ENCODE measurements around the gene ANK2. TPM values are rescaled to one million over a fixed set of nuclear protein-coding genes. Genes with fewer than 3 reads are reported as not detected.

The ANK2 gene
- total RNA-seq, 2 donors from 2014 or later = 1.1 TPM; not detected in 1

DNA sequence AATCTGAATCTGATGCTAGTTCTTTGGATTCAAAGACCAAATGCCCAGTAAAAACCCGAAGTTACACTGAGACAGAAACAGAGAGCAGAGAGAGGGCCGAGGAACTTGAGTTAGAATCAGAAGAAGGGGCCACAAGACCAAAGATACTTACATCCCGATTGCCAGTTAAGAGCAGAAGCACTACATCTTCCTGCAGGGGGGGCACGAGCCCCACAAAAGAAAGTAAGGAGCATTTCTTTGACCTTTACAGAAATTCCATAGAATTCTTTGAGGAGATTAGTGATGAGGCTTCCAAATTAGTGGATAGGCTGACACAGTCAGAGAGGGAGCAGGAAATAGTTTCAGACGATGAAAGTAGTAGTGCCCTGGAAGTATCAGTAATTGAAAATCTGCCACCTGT lies 309.3 kb downstream of the ANK2 start:
- DNase-seq (ENCODE audit: low spot score) = no peak
- H3K27me3 Mint-ChIP-seq = peaks cover 15 to 36% of the 10 kb centered on the region in 2 donors
- peaks cover 25 to 31% of the 10 kb centered on the region in 2 donors for H3K4me1 Mint-ChIP-seq (ENCODE audit: low read depth in 2 of 2)
- H3K27ac Mint-ChIP-seq = no peak overlapping the region
- ATAC-seq = no peak
- no peak overlapping the region for H3K4me3 Mint-ChIP-seq
- peaks cover 20% of the 10 kb centered on the region for H3K9me3 Mint-ChIP-seq
- H3K36me3 Mint-ChIP-seq = peaks cover 13% of the 10 kb centered on the region

- Mint-ChIP-seq H3K27ac (no peak overlapping the region), H3K4me1 (ENCODE audit: low read depth in 2 of 2) (no peaks in the 10 kb centered on the region), H3K27me3 (peaks cover 10 to 12% of the 10 kb centered on the region in 2 donors), H3K9me3 (no peaks in the 10 kb centered on the region), H3K4me3 (no peak overlapping the region), H3K36me3 (no peaks in the 10 kb centered on the region)
- no peak for ATAC-seq
- no peak for DNase-seq (ENCODE audit: low spot score)
Observed at GRCh38 chr4:113365377-113365776, 315.9 kb downstream of the ANK2 start.

GRCh38 chr4:113368056-113368455 lies 318.6 kb downstream of the ANK2 start:
- Mint-ChIP-seq H3K4me3 (no peak overlapping the region), H3K4me1 (ENCODE audit: low read depth in 2 of 2) (no peaks in the 10 kb centered on the region), H3K9me3 (no peaks in the 10 kb centered on the region), H3K27me3 (peaks cover 8 to 9% of the 10 kb centered on the region in 2 donors), H3K27ac (no peak overlapping the region), H3K36me3 (no peaks in the 10 kb centered on the region)
- DNase-seq (ENCODE audit: low spot score) (no peak), ATAC-seq (no peak)

- no peak overlapping the region for H3K27ac Mint-ChIP-seq
- ATAC-seq = no peak
- H3K36me3 Mint-ChIP-seq = no peaks in the 10 kb centered on the region
- DNase-seq (ENCODE audit: low spot score) = no peak
- H3K4me1 Mint-ChIP-seq (ENCODE audit: low read depth in 2 of 2) = no peaks in the 10 kb centered on the region
- no peaks in the 10 kb centered on the region for H3K9me3 Mint-ChIP-seq
- no peak overlapping the region for H3K4me3 Mint-ChIP-seq
- peaks cover 11% of the 10 kb centered on the region in 2 donors for H3K27me3 Mint-ChIP-seq
Observed at GRCh38 chr4:113371111-113371510, 321.7 kb downstream of the ANK2 start.

DNA sequence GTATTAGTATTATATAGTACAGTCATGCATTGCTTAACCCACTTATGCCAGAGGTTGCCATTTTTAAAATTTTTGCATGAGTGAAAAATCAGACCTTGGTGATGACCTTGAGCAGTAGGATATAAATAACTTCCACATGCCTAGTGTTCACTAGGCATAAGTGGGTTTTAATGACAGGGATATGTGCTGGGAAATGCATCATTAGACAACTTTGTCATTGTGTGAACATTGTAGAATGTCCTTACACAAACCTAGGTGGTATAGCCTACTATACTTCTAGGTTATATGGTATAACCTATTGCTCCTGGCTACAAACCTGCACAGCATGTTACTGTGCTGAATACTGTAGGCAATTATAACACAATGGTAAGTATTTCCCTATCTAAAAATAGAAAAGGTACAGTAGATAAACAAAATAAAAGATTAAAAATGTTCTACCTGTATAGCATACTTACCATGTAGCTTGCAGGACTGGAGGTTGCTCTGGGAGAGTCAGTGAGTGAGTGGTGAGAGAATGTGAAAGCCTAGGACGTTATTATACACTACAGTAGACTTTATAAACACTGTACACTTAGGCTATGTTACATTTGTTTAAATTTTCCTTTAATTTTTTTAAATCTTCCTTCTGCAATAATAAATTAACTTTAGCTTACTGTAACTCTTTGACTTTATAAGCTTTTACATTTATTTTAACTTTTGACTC lies 326.7 kb downstream of the ANK2 start:
- no peak overlapping the region for H3K4me3 Mint-ChIP-seq
- peaks cover 5 to 29% of the 10 kb centered on the region in 2 donors for H3K27me3 Mint-ChIP-seq
- no peaks in the 10 kb centered on the region for H3K9me3 Mint-ChIP-seq
- H3K4me1 Mint-ChIP-seq (ENCODE audit: low read depth in 2 of 2) = no peaks in the 10 kb centered on the region
- no peak overlapping the region for H3K27ac Mint-ChIP-seq
- DNase-seq (ENCODE audit: low spot score) (no peak), ATAC-seq (no peak)
- H3K36me3 Mint-ChIP-seq = no peaks in the 10 kb centered on the region

- Mint-ChIP-seq H3K36me3 (no peaks in the 10 kb centered on the region), H3K4me1 (ENCODE audit: low read depth in 2 of 2) (no peaks in the 10 kb centered on the region), H3K27ac (no peak overlapping the region), H3K4me3 (no peak overlapping the region), H3K9me3 (no peaks in the 10 kb centered on the region), H3K27me3 (peaks cover 8 to 22% of the 10 kb centered on the region in 2 donors)
- no peak for ATAC-seq
- no peak for DNase-seq (ENCODE audit: low spot score)
Observed at GRCh38 chr4:113378836-113379235, 329.4 kb downstream of the ANK2 start.

GRCh38 chr4:113382704-113383103 lies 333.3 kb downstream of the ANK2 start:
- Mint-ChIP-seq H3K4me1 (ENCODE audit: low read depth in 2 of 2) (no peaks in the 10 kb centered on the region), H3K27ac (no peak overlapping the region), H3K9me3 (no peaks in the 10 kb centered on the region), H3K4me3 (no peak overlapping the region), H3K27me3 (peaks cover 21 to 30% of the 10 kb centered on the region in 2 donors), H3K36me3 (no peaks in the 10 kb centered on the region)
- ATAC-seq (no peak), DNase-seq (ENCODE audit: low spot score) (no peak)

DNA sequence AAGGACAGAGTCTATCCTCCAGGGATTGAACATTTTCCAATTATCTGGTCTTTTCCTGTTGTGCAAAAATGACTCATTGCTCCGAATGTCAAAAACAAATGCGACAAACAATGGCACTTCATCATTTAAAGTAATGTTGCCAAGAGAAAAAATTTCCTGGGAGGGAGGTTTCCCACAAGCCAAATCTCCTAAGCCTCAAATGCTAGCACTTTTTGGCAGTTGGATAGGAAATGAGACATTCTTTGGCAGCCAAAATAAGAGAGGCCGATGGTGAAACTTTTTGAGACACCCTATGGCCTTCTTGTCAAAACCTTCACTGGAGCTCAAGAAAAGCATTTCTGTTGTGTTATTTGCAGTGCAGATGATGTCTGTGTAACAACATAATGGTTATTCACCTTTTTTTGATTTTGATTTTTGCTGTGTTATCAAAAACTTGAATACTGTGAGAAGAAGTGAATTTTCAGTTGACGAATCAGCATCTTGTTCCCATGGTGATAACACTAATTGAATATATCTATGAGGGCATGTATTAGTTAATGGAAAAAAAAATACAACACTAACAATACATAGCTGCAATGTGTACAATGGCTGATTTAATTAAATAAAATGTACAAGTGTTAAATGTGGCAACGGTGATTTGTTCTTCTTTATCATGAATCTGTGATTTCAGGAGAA lies 333.8 kb downstream of the ANK2 start:
- H3K4me3 Mint-ChIP-seq = no peak overlapping the region
- DNase-seq (ENCODE audit: low spot score) (no peak), ATAC-seq (no peak)
- no peaks in the 10 kb centered on the region for H3K9me3 Mint-ChIP-seq
- no peak overlapping the region for H3K27ac Mint-ChIP-seq
- H3K36me3 Mint-ChIP-seq = no peaks in the 10 kb centered on the region
- H3K4me1 Mint-ChIP-seq (ENCODE audit: low read depth in 2 of 2) = no peaks in the 10 kb centered on the region
- H3K27me3 Mint-ChIP-seq = peaks cover 22 to 29% of the 10 kb centered on the region in 2 donors

DNA sequence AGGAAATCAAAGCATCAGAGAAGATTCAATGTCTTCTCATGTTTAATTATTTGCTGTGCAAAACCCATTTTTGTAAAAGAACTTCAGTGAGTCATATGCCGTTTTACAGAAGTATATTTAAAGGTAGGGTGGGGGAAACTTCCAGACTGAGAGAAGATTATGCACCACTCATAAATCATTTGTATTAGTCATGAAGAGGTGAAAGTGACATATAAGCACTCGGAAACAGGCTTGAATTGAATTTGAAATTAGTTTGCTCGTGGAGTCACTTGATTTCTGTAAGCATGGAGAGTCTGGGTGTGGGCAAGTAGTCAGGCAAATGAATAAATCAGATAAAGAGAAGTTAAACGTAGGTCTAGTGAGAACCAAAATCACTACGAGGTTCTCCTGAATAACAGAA lies 335.1 kb downstream of the ANK2 start:
- H3K27ac Mint-ChIP-seq = no peak overlapping the region
- DNase-seq (ENCODE audit: low spot score) = no peak
- no peaks in the 10 kb centered on the region for H3K36me3 Mint-ChIP-seq
- ATAC-seq = no peak
- no peaks in the 10 kb centered on the region for H3K4me1 Mint-ChIP-seq (ENCODE audit: low read depth in 2 of 2)
- no peak overlapping the region for H3K4me3 Mint-ChIP-seq
- H3K9me3 Mint-ChIP-seq = no peaks in the 10 kb centered on the region
- peaks cover 16 to 22% of the 10 kb centered on the region in 2 donors for H3K27me3 Mint-ChIP-seq

DNA sequence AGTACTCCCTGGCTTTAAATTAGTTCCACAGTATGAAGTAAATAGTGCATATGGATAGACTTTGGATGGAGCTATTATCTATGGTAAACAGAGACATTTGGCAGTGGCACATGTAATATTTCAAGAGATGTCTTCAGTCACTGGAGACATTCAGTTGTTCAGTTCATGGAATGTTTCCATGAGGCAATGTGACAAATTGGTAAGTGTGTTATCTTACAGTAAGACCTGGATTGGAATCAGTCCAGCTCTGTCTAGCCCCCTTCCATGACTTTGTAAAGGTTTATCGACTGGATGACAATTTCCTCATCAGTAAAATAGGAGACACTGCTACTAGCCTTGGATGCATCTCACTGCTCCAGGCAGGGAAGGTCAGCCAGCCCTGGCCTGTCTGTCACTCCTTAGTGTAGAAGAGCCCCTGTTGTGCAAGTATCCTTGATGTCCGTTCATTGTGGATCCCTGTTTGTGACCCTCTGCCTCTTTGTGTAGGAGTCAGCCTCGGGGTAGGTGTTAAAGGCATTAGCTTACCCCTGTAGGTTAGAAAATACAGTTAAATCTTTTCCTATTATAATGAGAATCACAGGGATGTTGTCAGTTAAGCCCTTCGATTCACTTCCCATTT lies 335.9 kb downstream of the ANK2 start:
- DNase-seq (ENCODE audit: low spot score) (no peak), ATAC-seq (no peak)
- Mint-ChIP-seq H3K27ac (no peak overlapping the region), H3K4me3 (no peak overlapping the region), H3K27me3 (peaks cover 13 to 22% of the 10 kb centered on the region in 2 donors), H3K36me3 (no peaks in the 10 kb centered on the region), H3K4me1 (ENCODE audit: low read depth in 2 of 2) (no peaks in the 10 kb centered on the region), H3K9me3 (no peaks in the 10 kb centered on the region)

DNA sequence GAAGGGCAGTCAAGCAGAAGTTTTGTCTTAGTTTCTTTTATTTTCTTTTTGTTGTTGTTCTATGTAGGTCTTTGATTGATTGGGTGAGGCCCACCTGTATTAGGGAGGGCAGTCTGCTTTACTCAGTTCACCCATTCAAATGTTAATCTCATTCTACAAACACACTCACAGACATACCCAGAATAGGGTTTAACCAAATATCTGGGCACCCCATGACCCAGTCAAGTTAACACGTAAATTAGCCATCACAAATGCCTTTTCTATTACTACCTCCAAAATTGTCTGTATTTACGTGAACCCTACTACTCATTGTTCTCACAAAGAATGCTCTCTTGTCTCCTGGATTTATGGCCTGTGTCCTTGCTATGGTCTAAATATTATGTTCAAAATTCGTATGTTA lies 339.7 kb downstream of the ANK2 start:
- Mint-ChIP-seq H3K4me3 (no peak overlapping the region), H3K36me3 (no peaks in the 10 kb centered on the region), H3K27ac (no peak overlapping the region), H3K27me3 (peaks cover 9 to 14% of the 10 kb centered on the region in 2 donors), H3K9me3 (no peaks in the 10 kb centered on the region), H3K4me1 (ENCODE audit: low read depth in 2 of 2) (no peaks in the 10 kb centered on the region)
- DNase-seq (ENCODE audit: low spot score) (no peak), ATAC-seq (no peak)

- Mint-ChIP-seq H3K9me3 (no peaks in the 10 kb centered on the region), H3K27ac (no peak overlapping the region), H3K27me3 (peaks cover 12 to 14% of the 10 kb centered on the region in 2 donors), H3K4me3 (no peak overlapping the region), H3K36me3 (no peaks in the 10 kb centered on the region), H3K4me1 (ENCODE audit: low read depth in 2 of 2) (no peaks in the 10 kb centered on the region)
- DNase-seq (ENCODE audit: low spot score) (no peak), ATAC-seq (no peak)
Observed at GRCh38 chr4:113390850-113391249, 341.4 kb downstream of the ANK2 start.

DNA sequence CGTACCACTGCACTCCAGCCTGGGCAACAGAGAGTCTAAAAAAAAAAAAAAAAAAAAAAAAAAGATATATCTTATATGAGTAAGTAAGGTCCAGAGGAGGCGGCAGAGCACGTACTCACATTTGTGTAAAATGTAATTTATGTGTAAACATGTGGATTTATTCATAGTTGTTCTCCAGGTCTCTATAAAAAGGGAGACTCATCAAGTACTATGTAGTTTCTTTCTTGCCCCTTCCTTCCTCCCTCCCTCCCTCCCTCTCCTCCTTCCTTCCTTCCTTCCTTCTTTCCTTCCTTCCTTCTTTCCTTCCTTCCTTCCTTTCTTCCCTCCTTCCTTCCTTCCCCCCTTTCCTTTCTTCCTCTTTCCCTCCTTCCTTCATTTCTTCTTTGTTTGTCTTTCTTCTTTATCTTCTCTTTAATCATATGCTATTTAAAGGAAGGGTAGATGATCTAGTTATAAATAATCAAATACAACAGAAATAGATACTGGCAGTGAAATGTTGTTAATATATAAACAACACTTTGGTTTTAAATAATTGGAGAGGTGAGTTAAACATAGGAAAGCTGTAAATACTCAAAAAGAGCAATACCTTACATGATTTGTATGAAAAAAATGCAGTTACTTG lies 344.8 kb downstream of the ANK2 start:
- DNase-seq (ENCODE audit: low spot score) = no peak
- no peak overlapping the region for H3K4me3 Mint-ChIP-seq
- H3K27me3 Mint-ChIP-seq = peaks cover 3 to 7% of the 10 kb centered on the region in 2 donors
- no peaks in the 10 kb centered on the region for H3K4me1 Mint-ChIP-seq (ENCODE audit: low read depth in 2 of 2)
- no peak overlapping the region for H3K27ac Mint-ChIP-seq
- ATAC-seq = no peak
- H3K36me3 Mint-ChIP-seq = no peaks in the 10 kb centered on the region
- H3K9me3 Mint-ChIP-seq = no peaks in the 10 kb centered on the region
